GM12892 (cell line): ENCODE measurements around the gene GULP1.

Experiments
- POLR2A ChIP-seq: IDR thresholded peaks from 2 replicates; pipeline ENCODE4 v1.6.1; 2011; ENCODE audit warnings: low read depth, low read length, control low read depth
- POLR2AphosphoS5 ChIP-seq: IDR thresholded peaks from 2 replicates; pipeline ENCODE4 v1.6.1; 2011; ENCODE audit warnings: low read depth, low read length, control low read depth
- TAF1 ChIP-seq: IDR thresholded peaks from 2 replicates; pipeline ENCODE4 v1.6.1; 2011; ENCODE audit warnings: low read depth, mild to moderate bottlenecking, control low read depth, low read length, borderline replicate concordance

- no peak for TF ChIP-seq POLR2A
- no peak for TF ChIP-seq POLR2AphosphoS5
- TF ChIP-seq TAF1: no peak
Measured at GRCh38 chr2:188251034-188251433, 40.6 kb upstream of the GULP1 start.
